ENCODE results near the gene CAMKK2. TPM values are rescaled to one million over a fixed set of nuclear protein-coding genes. Genes with fewer than 3 reads are reported as not detected.

The CAMKK2 gene
- total and polyA plus RNA-seq, 9 of the 15 experiments (the other 6 are each of a cell fraction or from before 2014, with no cell fraction given): 4.3 to 32.0 (median 18.2) TPM

DNA sequence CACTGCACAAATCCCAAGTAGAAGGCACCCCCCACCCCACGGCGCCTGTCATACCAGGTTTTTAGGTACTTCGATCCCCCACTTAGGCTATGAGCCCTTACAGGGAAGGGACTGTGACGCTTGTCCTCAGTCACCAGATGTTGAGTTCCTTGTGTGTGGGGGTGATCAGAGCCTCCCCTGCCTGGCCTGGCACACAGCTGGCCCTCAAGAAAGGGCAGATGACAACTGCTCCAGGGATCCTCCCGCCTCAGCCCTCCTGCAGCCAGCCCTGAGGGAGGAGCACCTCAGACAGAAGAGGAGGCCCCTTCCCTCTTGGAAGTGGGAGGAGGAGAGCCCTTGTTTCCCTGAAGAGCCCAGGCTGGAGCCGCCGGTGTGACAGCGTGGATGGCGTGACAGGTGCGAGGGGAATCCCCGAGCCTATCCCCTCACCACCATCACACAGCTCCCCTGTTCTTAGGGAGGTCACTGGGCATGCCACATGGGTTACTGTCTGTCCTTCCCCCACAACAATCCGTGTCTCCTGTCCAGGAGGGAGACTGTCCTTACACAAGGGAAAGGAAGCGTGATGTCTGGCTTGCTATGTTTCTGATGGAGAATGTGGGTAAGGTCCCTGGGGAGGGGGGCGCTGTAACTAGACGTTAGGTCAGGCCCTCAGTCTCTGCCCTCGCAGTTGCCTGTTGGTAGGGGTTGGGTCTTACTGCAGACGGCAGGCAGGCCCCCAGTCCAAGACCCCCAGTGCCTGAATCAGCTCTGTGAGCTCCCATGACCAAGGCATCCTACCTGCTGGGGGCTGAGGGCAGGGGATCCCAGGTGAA lies 55.1 kb downstream of the CAMKK2 start (continued):
- no peak for TF ChIP-seq ATF4 (CRISPR knock-in tag; IDR thresholded peaks at IDR 0.05)
- no peak for TF ChIP-seq WHSC1 (IDR thresholded peaks at IDR 0.05; ENCODE audit: low read length)
- TF ChIP-seq NFIX (CRISPR knock-in tag; IDR thresholded peaks at IDR 0.05; ENCODE audit: low read depth): no peak

DNA sequence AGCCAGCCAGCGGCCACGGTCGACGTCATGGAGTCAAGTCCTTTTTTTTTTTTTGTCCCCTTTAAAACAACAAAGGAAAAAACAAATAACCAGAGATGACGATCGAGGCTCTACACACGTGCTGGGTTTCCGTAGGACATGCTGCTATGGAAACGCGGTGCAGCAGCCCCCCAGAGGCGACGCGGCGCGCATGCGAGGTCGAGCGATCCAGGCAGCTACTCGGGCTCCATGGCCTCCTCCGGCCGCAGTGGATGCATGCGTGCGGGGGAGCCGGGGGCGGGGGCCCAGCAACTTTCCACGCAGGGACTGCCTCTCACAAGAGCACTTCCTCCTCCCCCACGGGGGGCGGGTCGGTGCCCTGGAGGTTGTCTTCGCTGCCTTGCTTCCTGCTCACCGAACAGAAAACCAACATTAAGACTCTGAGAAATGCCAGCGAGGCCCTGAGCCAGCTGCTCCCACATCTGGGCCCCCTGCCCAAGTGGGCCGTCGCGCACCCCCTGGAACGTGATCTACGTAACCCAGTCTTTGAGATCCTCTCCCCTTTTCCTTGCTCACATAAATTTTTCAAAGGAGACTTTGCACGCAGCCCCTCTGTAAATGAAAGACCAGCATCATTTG lies 55.9 kb downstream of the CAMKK2 start:
- peak; percentile 45; the same call in 1 of the 2 replicates for TF ChIP-seq POLR2G (IDR thresholded peaks at IDR 0.05; ENCODE audit: low read depth, low read length)
- no peak for TF ChIP-seq ZBTB9 (CRISPR knock-in tag; IDR thresholded peaks at IDR 0.05)
- 0 out of 2 replicates have a peak, but pooled peaks have one; percentile 15 for TF ChIP-seq SPI1 (IDR thresholded peaks at IDR 0.05; ENCODE audit: borderline replicate concordance, low read depth, low read length)
- TF ChIP-seq EGR1 (conservative IDR thresholded peaks at IDR 0.05): peak; percentile 48
- peak overlapping the region in 1 of 2 experiments; percentile 1; a peak in 1 of 4 replicates for H3K9ac ChIP-seq (ENCODE audit: insufficient read depth in 1 of 2, low read depth in 2 of 2, low read length in 2 of 2)
- H3K27ac ChIP-seq (ENCODE audit: extremely low read depth, low read depth, low read length): no peak overlapping the region
- WGBS (ENCODE audit: insufficient coverage, low coverage, missing lambda C conversion rate): 74% methylated on average over 35 of the region's 38 CpGs
- H3K4me3 ChIP-seq: no peak overlapping the region
- H3K4me1 ChIP-seq (replicated peaks in 1 of 2; ENCODE audit: control insufficient read depth in 2 of 2, insufficient read depth in 2 of 2, low read length in 2 of 2): peaks cover 0 to 14% of the 10 kb centered on the region in 2 experiments; a peak in 3 of 5 replicates
- BruUV-seq (replicated peaks): no TSS peak
- H3K27me3 ChIP-seq (ENCODE audit: control insufficient read depth in 2 of 2, insufficient read depth in 2 of 2, low read length in 2 of 2): no peaks in the 10 kb centered on the region
- H3K79me2 ChIP-seq (ENCODE audit: control insufficient read depth, insufficient read depth, low read length): no peaks in the 10 kb centered on the region
- intact Hi-C loops (cut with micrococcal nuclease): no loop called here
- H4K20me1 ChIP-seq (replicated peaks; ENCODE audit: control insufficient read depth, insufficient read depth, low read length): peaks cover 5% of the 10 kb centered on the region; the same call in 1 of the 2 replicates
- no peaks in the 10 kb centered on the region for H3K9me3 ChIP-seq (replicated peaks; ENCODE audit: control insufficient read depth, insufficient read depth, low read depth, low read length)
- no peaks in the 10 kb centered on the region for H3K9me1 ChIP-seq (ENCODE audit: control insufficient read depth, insufficient read depth, low read length)
- no peak overlapping the region for H3K4me2 ChIP-seq (ENCODE audit: insufficient read depth, low read length)
- DNase-seq (ENCODE audit: extremely low read depth in 1 of 4, low spot score in 3 of 4): peak; percentile 33 to 69 (median 62)
- H3K36me3 ChIP-seq (ENCODE audit: control insufficient read depth, insufficient read depth, low read length): peaks cover 41% of the 10 kb centered on the region; the same call in 2 of the 3 replicates
- CTCF ChIA-PET (ENCODE audit: low intra/inter-chr PET ratio): no interaction called here
- ATAC-seq: peak; percentile 57
- POLR2A ChIA-PET: interaction anchor here (0.6 to 1.7 kb wide), 3 partner anchors 22 to 45 kb away, joined by 3 to 8 read pairs (median 3); no protein-coding TSS in a partner anchor
- in situ Hi-C loops (cut with MboI): no loop called here
- FAIRE-seq: no peak
- H2AFZ ChIP-seq (ENCODE audit: low read depth, low read length): no peak overlapping the region

Data from K562 (cell line).